HG02943 (cell line): ENCODE results near the gene POLDIP2.
"Not testable (repeated sequence)": the region's sequence is repeated elsewhere in the genome, so short reads cannot be mapped to it uniquely, and the experiment has no call there.

ENCODE experiments used
- ATAC-seq: cut with Tn5 transposase; IDR thresholded peaks from one replicate; pipeline ENCODE4 v1.9.1; 2021; ENCODE audit warnings: mild to moderate bottlenecking, low read depth, moderate library complexity; ENCODE audit not compliant: unreplicated experiment

The POLDIP2 gene

DNA sequence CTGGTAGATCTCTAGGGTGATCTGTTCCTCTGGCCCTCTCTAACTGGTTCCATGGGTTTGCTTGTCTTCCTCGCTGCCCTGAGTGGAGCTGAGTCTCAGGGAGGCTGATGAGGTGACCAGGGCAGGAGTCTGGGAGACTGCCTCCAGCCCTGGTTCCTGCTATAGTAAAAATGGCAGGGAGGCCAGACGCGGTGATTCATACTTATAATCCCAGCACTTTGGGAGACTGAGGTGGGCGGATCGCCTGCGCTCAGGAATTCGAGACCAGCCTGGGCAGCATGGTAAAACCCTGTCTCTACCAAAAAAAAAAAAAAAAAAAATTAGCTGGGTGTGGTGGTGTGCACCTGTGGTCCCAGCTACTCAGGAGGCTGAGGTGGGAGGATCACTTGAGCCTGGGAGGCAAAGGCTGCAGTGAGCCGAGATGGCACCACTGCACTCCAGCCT is 18.5 kb downstream of the POLDIP2 start:
- not testable (repeated sequence) for ATAC-seq

DNA sequence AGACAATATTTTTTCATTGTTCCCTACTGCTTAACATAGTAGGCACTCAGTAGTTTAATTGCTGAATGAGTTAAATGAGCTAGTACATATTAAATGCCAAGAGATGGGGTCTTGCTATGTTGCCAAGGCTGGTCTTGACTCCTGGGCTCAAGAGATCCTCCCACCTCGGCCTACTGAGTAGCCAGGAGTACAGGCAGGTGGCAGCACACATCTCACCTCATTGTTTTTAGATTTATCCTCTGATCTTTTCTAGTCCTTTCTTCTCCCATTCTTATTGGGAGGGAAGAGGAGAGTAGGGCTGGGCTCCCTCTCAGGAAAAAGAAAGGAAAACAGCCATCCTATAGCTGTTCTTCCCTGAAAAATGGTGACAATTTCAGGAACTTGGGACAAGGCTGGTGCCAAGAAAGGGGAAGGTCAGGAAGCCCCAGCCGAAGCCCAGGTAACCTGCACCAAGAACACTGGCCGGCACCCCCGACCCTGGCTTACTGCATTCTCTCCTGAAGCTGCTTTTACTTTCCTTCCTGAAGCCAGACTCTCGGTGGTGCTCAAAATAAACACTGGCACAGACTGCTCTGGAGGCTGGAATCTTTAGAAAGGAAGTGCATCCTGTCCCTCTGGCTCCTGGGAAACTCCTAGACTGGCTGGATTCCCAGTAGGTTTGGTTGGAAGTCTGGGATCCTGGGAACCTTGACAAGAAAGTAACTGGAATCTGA is 19.1 kb downstream of the POLDIP2 start:
- no peak for ATAC-seq

DNA sequence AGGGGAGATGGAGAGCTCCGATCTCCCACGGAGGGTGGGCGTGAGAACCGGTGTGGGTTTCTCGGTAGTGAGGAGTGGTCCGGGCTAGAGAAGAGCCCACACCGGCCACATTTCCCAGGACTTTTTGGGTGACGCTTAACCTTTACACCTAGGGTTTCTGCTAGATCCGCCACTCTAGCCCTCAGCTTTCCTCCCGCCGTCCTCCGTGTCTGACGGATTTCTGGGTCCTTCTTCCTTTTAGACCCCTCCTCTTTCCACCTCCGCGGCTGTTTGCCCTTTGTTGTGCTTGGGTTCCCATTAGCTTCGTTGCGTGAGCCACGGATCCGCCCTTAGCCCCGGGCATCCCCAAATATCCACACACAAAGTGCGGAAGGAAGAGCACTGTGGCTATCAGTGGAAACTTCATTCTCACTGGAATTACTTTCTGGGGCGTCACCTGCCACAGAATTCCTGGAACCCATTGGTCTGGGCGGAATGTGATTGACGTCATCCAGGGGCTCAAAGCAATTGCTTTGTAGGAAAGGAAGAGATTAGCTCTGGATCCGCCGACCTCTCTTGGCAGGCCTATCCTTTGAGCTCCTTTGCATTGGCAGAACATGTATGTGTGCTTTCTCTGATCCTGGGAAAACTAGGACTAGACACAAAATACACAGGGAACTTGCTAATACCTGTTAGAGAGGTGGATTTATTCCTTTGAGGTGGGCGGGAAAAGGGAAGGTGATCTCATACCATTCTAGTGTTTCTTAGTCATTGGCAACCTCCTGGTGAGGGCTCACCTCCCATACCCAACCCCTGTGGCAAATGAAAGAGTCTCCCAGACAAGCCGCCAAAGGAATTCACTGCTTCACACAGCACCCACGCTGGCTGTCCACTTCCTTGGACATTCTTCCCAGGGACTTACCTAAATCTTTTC is 21.1 kb downstream of the POLDIP2 start:
- no peak for ATAC-seq

DNA sequence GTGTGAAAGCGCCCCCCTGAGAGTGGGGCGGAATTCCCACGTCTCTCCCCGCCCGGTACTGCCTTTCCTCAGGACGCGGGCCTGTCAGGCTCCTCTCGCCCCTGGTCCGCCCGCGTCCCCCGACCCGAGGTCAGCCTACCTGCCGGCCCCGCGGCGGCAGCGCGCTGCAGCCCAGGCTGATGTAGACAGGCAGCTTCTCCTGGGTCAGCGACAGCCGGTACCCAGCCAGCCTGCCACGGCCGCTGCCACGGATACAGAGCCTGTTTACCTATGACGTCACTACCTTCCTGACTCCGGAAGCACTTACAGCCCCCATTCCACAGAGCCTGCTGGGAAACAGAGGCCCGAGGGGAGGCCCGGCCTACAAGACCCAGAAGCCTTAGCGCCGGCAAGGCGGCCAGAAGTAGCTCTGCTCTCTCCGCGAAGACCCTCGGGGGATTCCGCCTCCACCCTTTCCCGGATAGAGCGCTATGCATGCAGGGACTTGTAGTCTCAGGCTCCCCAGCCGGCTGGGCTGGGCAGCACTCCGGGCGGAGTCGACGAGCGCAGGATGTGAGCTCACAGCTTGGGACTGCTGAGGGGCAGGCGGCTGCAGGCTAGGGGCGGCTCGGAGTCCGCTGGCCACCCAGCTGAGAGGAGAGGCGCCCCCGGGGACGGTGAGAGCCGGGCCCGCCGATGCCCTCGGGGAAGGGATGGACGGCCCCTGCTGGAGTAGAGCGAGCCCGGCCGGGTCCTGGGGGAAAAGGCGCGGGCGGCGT is 21.9 kb downstream of the POLDIP2 start, which contains the start of the genes IFT20 and TNFAIP1:
IFT20 (minus strand) TSS at position 272 of the 758 bp plus-strand sequence. CDS start 3,487 bp downstream, outside the sequence.
TNFAIP1 (plus strand) TSS at position 561 of the 758 bp plus-strand sequence. CDS start 3,761 bp downstream, outside the sequence.
- ATAC-seq = peak; percentile 94

DNA sequence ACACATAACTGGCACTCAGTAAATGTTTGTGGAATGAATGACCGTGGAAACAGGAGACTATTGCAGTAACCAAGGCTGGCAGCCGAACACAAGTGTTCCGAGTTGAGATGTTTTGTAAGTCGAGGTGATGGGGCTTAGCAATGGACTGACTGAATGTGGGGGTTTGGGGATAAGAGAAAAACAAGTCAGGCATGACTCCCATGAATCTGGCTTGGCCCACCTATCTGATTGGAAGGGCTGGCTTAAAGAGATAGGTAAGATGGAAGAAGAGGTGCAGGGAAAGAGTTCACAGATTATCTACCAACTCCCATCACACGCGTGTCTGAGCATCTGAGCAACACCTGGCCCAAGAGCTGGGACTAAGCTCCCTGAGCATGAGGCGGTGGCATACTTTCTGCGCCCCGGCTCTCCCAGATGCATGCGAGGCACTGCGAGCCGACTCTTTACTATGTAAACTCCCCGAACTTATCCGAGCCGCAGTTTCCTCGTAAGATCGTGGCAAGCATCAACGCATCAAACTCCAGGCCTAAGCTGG is 22.6 kb downstream of the POLDIP2 start:
- no peak for ATAC-seq

DNA sequence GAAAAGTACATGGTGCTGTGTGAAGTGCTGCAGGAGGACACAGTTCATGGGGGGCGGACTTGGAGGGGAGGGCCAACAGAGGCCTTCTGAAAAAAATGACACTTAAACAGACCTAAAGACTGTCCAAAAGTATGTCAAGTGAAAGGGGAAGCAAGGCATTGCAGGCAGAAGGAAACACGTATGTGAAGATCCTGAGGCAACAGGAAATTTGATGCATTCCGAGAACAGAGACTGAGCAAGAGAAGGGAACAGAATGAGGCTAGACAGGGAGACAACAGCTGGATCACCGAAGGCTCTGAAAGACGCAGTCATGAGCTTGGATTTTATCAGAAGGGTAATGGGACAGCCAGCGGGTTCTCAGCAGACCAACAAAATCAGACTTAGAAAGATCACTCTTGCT is 23.2 kb downstream of the POLDIP2 start:
- no peak for ATAC-seq

DNA sequence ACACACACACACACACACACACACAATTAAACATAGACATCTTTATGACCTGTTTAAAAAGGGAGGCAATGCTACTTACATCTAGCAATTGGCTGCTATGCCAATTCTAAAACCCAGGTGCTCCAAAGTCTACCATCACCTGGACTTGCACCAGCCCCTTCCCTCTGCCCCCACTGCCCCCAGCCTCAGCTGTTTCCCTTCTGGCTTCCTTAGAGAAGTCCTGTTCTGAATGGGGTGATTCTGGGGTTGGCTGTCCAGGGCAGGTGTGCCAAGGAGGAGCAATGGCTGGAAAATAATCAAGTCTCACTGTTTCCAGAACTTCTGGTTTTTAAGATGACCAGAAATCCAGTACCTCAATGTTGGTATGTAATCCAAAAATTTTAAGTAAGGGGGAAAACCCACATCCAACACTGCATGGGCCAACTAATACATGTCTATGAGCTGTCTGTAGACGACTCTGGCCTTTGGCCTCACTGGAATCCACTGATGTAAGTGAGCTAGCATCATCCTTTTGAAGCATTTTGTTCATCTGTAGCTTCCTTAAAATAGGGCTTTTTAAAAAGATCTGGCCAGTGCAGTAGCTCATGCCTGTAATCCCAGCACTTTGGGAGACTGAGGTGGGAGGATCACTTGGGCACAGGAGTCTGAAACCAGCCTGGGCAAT is 24.1 kb downstream of the POLDIP2 start:
- no peak for ATAC-seq

DNA sequence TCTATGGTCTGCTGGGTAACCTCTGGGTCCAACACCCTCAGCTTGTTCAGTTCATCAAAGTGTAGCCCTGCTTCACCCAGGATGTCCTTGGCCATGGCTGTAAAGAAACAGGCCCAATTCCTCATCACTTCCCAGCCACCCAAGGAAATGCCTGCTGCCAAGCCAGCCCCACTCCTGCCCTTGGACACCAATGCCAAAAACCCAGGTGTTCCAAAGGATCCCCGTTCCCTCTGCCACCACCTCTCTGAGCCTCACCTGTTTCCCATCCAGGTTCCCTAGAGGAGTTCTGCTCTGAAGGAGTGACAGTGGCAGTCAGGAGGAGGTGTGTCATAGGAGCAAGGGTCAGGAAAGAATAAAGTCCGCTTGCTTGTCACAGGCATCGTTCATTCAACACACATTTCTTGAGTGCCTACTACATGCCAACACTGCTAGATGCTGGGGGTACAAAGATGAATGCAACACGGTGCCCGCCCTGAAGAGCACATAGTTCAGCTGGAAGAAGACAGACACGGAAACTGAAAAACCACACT is 25.4 kb downstream of the POLDIP2 start:
- ATAC-seq = no peak

DNA sequence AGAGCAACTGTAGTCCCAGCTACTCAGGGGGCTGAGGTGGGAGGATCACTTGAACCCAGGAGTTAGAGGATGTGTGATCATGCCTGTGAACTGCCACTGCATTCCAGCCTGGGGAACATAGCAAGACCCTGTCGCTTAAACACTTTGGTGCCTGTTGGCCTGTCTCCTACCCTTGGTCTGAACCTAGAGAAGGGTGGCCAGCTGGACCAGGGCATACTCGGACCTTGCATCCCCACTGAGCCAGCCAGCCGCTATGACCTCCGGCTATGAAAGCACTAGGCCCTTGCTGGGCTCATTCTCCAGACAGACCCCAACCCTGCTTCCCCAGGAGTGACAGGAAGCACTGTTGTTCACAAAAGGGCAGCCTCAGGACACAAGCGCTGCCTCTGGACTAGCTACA is 26.7 kb downstream of the POLDIP2 start:
- ATAC-seq = no peak

DNA sequence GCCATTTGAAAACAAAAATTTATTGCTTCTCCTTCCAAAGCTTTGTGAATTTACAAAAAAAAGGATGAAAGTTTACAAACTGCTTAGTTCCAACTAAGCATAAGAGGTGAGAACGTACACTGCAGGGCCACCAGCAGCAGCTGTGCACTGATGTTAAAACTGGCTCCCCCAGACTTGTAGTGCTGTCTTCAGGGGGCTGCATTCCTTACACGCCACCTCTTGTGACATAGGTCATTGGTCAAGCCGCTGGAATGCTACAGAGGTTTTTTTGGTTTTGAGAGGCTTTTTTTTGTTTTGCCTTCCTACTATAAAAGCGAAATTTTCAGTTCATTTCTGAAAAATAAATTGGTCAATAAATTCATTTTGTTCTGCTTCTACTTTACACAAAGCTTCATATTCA is 29.0 kb downstream of the POLDIP2 start:
- ATAC-seq = no peak

DNA sequence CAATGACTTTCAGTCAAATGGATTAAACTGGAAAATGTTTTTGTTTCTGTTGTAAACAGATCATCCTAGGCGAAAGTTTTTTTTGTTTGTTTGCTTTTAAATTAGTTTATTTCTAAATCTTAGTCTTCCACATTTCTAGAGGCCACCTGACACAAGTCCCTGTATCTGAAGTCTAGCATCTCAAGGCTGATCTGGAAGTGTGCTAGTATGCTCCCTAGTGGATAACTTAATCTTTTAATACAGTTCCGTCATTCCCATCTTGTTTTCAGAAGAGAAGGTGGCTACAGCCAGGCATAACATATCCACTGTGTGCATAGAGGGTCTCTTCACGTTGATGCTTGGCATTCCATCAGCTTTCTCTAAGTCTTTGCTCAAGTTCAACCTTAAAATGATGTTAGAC is 29.6 kb downstream of the POLDIP2 start:
- no peak for ATAC-seq

DNA sequence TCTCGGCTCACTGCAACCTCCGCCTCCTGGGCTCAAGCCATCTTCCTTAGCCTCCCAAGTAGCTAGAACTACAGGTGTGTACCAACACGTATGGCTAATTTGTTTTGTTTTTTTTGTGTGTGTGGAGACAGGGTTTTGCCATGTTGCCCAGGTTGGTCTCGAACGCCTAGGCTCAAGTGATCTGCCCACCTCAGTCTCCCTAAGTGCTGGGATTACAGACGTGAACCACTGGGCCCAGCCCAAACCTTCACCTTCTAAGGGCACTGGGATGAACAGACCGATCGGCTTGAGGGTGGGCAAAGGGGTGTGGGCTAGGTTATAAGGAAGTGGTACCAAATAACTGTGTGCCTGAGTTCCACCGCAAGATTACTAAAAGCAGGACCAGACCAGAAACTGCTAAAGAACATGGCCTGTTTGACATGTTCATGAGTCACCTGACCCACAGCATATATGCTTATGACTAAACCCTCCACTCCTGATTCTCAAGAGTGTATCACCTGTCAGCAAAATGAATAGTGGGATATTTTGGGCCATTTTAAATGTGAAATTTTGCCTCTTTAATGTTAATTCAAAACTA is 30.2 kb downstream of the POLDIP2 start:
- no peak for ATAC-seq

DNA sequence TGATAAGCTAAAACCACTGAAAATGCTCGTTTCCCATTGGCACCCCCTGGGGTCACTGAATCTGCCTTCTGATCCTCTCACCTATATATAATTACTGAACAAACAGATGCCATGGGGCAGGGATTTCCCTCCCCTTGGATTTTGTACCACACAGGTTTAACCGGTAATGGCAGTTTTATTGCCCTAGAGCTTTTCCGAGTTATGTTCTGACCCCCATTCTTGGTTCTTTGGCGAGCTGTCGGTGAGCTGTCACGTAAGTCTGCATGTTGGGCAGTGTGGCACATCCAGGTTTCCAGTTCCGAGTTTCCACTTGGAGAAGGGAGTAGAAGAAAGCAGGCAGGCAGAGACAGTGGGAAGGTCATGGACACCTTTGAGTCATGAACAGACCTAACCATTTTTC is 31.2 kb downstream of the POLDIP2 start:
- ATAC-seq = no peak

DNA sequence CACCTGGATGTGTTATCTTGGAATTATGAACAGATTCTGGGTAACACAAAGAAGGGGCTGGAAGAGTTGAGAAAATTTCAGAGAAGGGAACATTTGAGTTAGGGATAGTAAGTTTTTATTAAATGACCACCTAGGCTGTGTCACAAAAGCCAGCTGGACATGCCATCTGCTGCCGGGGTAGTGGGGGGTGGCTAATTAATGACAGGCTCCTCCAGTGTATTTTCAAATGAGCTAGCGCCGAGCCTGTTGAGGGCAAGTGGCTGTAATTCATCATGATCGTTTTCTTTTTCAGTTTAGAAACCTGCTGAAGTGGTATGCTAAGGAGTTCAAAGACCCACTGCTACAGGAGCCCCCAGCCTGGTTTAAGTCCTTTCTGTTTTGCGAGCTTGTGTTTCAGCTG is 32.1 kb downstream of the POLDIP2 start:
- ATAC-seq = no peak

DNA sequence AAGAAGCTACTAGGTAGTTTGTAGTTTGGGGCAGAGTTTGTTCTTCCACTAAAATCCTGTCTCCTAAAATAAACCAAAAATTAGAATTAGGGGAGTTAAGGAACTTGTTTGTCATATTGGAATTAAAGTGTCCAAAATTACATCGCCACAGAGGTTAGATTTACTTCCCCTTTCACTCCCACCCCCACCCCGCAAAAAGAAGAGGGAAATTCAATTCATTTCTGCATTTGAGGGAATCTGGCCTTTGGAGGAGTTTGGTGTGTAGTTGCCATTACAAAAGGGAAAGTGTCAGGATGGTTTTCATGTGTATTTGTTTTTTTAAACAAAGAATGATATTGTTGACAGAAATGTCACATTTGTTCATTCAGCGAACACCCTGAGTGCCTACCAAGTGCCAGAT is 32.5 kb downstream of the POLDIP2 start:
- ATAC-seq = no peak

DNA sequence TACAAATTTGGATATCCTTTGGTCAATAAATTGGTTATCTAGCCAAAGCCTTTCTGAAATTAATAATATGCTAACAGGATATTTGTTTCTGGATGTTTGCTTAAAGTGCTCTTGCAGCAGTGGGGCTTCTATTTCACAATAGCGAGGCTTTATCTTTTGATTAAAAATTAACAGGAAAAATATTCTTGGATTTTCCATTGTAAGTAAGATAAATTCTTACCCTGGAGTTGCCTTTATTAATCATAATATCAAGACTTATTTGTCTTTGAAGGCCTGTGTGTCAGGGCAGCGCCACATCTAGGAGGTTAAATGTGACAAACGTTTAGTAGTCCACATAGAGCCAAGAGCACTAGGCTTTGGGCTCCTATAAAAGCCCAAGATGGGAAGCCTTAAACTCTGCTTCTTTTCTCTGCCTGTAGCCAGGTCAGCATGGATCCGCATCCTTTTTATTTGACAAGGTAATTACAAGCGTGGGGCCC is 33.0 kb downstream of the POLDIP2 start:
- no peak for ATAC-seq

DNA sequence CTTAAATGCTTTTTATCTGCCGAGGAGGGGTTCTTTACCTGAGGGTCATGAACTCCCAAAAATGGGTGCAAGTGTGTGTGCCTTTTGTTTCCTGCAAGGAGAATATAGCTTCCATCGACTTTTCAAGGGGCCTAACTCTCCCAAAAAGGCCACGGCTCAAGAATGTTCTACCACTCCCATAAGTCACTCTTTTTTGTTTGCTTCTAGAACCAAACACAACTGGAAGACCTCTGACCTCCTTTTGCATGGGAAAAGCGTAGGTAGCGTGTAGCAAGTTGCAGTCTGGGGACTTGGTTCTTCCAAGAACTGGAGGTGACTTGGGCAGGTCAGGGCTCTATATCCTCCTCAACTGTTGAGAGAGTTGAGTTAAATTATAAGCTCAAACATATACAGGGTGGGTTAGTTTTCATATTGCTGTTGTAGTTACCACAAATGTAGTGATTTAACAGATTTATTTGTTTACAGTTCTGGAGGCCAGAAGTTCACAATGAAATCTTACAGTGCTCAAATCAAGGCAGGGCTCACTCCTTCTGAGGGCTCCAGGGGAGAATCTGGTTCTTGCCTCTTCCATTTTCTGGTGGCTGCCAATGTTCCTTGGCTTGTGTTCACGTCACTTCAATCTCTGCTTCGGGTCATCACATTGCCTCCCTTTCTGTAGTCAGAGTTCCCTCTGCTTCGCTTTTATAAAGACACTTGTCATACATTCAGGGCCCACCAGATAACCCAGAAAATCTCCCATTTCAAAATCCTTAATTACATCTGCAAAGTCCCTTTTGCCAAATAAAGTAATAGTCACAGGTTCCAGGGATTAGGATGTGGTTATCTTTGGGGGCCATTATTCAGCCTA is 36.9 kb downstream of the POLDIP2 start:
- ATAC-seq = no peak

DNA sequence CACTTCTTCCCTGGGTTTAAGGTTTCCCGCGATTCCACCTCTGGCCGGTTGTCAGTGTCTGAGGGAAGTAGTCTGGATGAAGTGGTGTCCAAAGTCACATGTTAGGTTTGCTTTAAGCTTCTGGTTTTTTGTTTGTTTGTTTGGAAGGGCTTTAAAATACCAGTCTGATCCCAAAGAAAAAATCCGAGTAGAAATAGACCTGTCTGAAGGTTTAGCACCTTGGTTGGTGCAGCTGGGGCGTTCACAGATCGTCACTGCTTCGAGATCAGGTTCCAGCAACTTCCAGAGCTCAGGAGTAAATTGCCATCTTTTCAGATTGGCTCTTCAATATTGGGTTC is 37.8 kb downstream of the POLDIP2 start:
- no peak for ATAC-seq
